PC-3 (cell line): Measurements from ENCODE around the gene PKM. TPM values are rescaled to one million over a fixed set of nuclear protein-coding genes. Genes with fewer than 3 reads are reported as not detected.

Source experiments
- ATAC-seq: fragments of 200-7000 bp; cut with Tn5 transposase; 2 replicates; pipeline ENCODE4 v1.9.1; 2020; ENCODE audit warnings: mild to moderate bottlenecking, moderate library complexity
- BruUV-seq: library from RNA; stranded (reverse); fragments of 400-500 nt; replicated peaks from 2 replicates; lab custom pipeline; 2021; lab: Mats Ljungman, UMichigan
- CTCF ChIA-PET: fragments of 300-600 bp; sonication (Branson Sonifier 250); formaldehyde crosslinking; loops from one replicate; lab custom pipeline; 2022; ENCODE audit warnings: antibody characterized with exemption; lab: Charles Lee
- POLR2A ChIA-PET: fragments of 300-600 bp; sonication (Branson Sonifier 250); formaldehyde crosslinking; loops from one replicate; lab custom pipeline; 2022; ENCODE audit warnings: antibody characterized with exemption; ENCODE audit not compliant: unreplicated experiment; lab: Charles Lee
- DNase-seq: peaks from one replicate; pipeline ENCODE4 v3.0.0-alpha.2; 2015
- H2AFZ ChIP-seq: fragments of 300-600 bp; sonication (generic); 2 replicates; pipeline ENCODE4 v1.6.0; 2016; ENCODE audit warnings: antibody characterized with exemption, low read length
- H3F3A ChIP-seq: fragments of 300-600 bp; sonication (generic); one replicate; pipeline ENCODE4 v1.6.0; 2017; ENCODE audit warnings: antibody characterized with exemption, low read length, control low read depth, mild to moderate bottlenecking; ENCODE audit not compliant: unreplicated experiment
- H3K27ac ChIP-seq: fragments of 300-600 bp; sonication (generic); 2 replicates; pipeline ENCODE4 v1.5.1; 2016; ENCODE audit warnings: mild to moderate bottlenecking, low read length
- H3K27me3 ChIP-seq: fragments of 300-600 bp; sonication (generic); 2 replicates; pipeline ENCODE4 v1.6.1; 2016; ENCODE audit warnings: low read length, mixed read lengths
- H3K36me3 ChIP-seq: fragments of 300-600 bp; sonication (generic); 2 replicates; pipeline ENCODE4 v1.6.1; 2016; ENCODE audit warnings: low read depth, mixed run types, low read length, mixed read lengths
- H3K4me1 ChIP-seq: fragments of 300-600 bp; sonication (generic); 2 replicates; pipeline ENCODE4 v1.5.1; 2016; ENCODE audit warnings: low read length; ENCODE audit not compliant: insufficient read depth
- H3K4me2 ChIP-seq: fragments of 300-600 bp; sonication (generic); 2 replicates; pipeline ENCODE4 v1.6.0; 2016; ENCODE audit warnings: low read length
- H3K4me3 ChIP-seq: fragments of 300-600 bp; sonication (generic); 2 replicates; pipeline ENCODE4 v1.5.1; 2016; ENCODE audit warnings: mild to moderate bottlenecking, low read length, mixed read lengths
- H3K79me2 ChIP-seq: fragments of 300-600 bp; sonication (generic); 2 replicates; pipeline ENCODE4 v1.6.1; 2017; ENCODE audit warnings: low read length, mixed read lengths
- H3K9ac ChIP-seq: fragments of 300-600 bp; sonication (generic); 2 replicates; pipeline ENCODE4 v1.6.0; 2016; ENCODE audit warnings: mild to moderate bottlenecking, low read length
- H3K9me2 ChIP-seq: fragments of 300-600 bp; sonication (generic); replicated peaks from 2 replicates; pipeline ENCODE4 v1.6.1; 2016; ENCODE audit warnings: mixed run types, low read length, mixed read lengths
- H3K9me3 ChIP-seq: fragments of 300-600 bp; sonication (generic); 2 replicates; pipeline ENCODE4 v1.6.1; 2016; ENCODE audit warnings: low read length, mixed read lengths
- H4K20me1 ChIP-seq: fragments of 300-600 bp; sonication (generic); 2 replicates; pipeline ENCODE4 v1.6.1; 2016; ENCODE audit warnings: low read length, mixed read lengths
- CTCF ChIP-seq: fragments of 300-600 bp; sonication (generic); conservative IDR thresholded peaks from 2 replicates; pipeline ENCODE4 v1.5.1; 2017; ENCODE audit warnings: antibody characterized with exemption, low read depth, mild to moderate bottlenecking, low read length
- EZH2 ChIP-seq: fragments of 300-600 bp; sonication (generic); IDR thresholded peaks from one replicate; pipeline ENCODE4 v1.6.1; 2017; ENCODE audit warnings: antibody characterized with exemption, mild to moderate bottlenecking, low read length; ENCODE audit not compliant: unreplicated experiment
- EZH2phosphoT487 ChIP-seq: fragments of 300-600 bp; sonication (generic); IDR thresholded peaks from 2 replicates; pipeline ENCODE4 v1.6.1; 2018; ENCODE audit warnings: mild to moderate bottlenecking, antibody characterized with exemption, low read length, borderline replicate concordance
- intact Hi-C: fragments of 100-400 bp; cut with micrococcal nuclease; formaldehyde crosslinking; loops from 2 replicates; pipeline ENCODE4 v1.9.0; 2023
- total RNA-seq: library from RNA; depleted of rRNA; stranded (reverse); fragments of >200 nt; gene quantifications from 2 replicates; pipeline ENCODE4 v1.2.3, GENCODE V29; 2014

Gene PKM
- total RNA-seq, 1 experiment from 2014 or later, result 1,963 TPM

GRCh38 chr15:72237853-72238224, 6.8 kb upstream of the PKM start:
- BruUV-seq, result TSS peak; percentile 49
- H3K27me3 ChIP-seq, result no peaks in the 10 kb centered on the region
- H3K4me2 ChIP-seq, result peak overlapping the region; percentile 76
- TF ChIP-seq CTCF, result no peak
- no peak for TF ChIP-seq EZH2phosphoT487
- TF ChIP-seq EZH2, result no peak
- peaks cover 12% of the 10 kb centered on the region for H3K79me2 ChIP-seq
- intact Hi-C loops, result no loop called here
- H3K9me3 ChIP-seq, result no peaks in the 10 kb centered on the region
- CTCF ChIA-PET, result no interaction called here
- H3K9me2 ChIP-seq, result no peaks in the 10 kb centered on the region
- ATAC-seq (peak; percentile 46), DNase-seq (peak; percentile 28)
- no peaks in the 10 kb centered on the region for H4K20me1 ChIP-seq
- peak overlapping the region; percentile 88 for H3K9ac ChIP-seq
- H3K36me3 ChIP-seq, result no peaks in the 10 kb centered on the region
- POLR2A ChIA-PET, result interaction anchor here (0.6 kb wide), 1 partner anchor 37 kb away, joined by 35 read pairs; no protein-coding TSS in a partner anchor
- H3K27ac ChIP-seq, result peak overlapping the region; percentile 94
- peak overlapping the region; percentile 18; the same call in 1 of the 2 replicates for H3K4me3 ChIP-seq
- peaks cover 5% of the 10 kb centered on the region for H3F3A ChIP-seq
- H2AFZ ChIP-seq, result peak overlapping the region; percentile 85
- H3K4me1 ChIP-seq, result peaks cover 26% of the 10 kb centered on the region

- H3K27ac ChIP-seq, result peak overlapping the region; percentile 94
- H3K27me3 ChIP-seq, result no peaks in the 10 kb centered on the region
- H2AFZ ChIP-seq, result peak overlapping the region; percentile 85
- no peaks in the 10 kb centered on the region for H4K20me1 ChIP-seq
- ChIA-PET POLR2A (no interaction called here), CTCF (no interaction called here)
- no peaks in the 10 kb centered on the region for H3K9me3 ChIP-seq
- peaks cover 18% of the 10 kb centered on the region for H3K79me2 ChIP-seq
- peak overlapping the region; percentile 76 for H3K4me2 ChIP-seq
- ATAC-seq (peak; percentile 91), DNase-seq (peak; percentile 94)
- peaks cover 32% of the 10 kb centered on the region for H3K4me1 ChIP-seq
- TSS peak; percentile 95 for BruUV-seq
- peaks cover 5% of the 10 kb centered on the region for H3F3A ChIP-seq
- H3K9me2 ChIP-seq, result no peaks in the 10 kb centered on the region
- no peaks in the 10 kb centered on the region for H3K36me3 ChIP-seq
- intact Hi-C loops, result no loop called here
- TF ChIP-seq CTCF (no peak), EZH2phosphoT487 (no peak), EZH2 (no peak)
- H3K9ac ChIP-seq, result peak overlapping the region; percentile 88
- peak overlapping the region; percentile 51 for H3K4me3 ChIP-seq
Observed at GRCh38 chr15:72237029-72237852, 6.3 kb upstream of the PKM start.
